Measurements from ENCODE around the gene ELMO1. TPM values are rescaled to one million over a fixed set of nuclear protein-coding genes. Genes with fewer than 3 reads are reported as not detected.

ELMO1 gene
- total and polyA plus RNA-seq, 2 experiments from 2014 or later = 19.7 to 28.7 TPM

- H2AFZ ChIP-seq = no peak overlapping the region
- H3K4me1 ChIP-seq (ENCODE audit: insufficient read depth) = no peaks in the 10 kb centered on the region
- no peaks in the 10 kb centered on the region for H4K20me1 ChIP-seq (ENCODE audit: insufficient read depth, poor library complexity, severe bottlenecking)
- H3K27me3 ChIP-seq = no peaks in the 10 kb centered on the region
- H3K9me2 ChIP-seq (replicated peaks; ENCODE audit: insufficient read depth) = no peaks in the 10 kb centered on the region
- H3K4me2 ChIP-seq = no peak overlapping the region
- no peak overlapping the region for H3K27ac ChIP-seq
- H3K79me2 ChIP-seq = no peaks in the 10 kb centered on the region
- H3K4me3 ChIP-seq = no peak overlapping the region
- 75% methylated on average over 2 of the region's 2 CpGs for WGBS (ENCODE audit: low lambda C conversion rate, missing lambda C conversion rate)
- H3K9me3 ChIP-seq (ENCODE audit: low read depth) = no peaks in the 10 kb centered on the region
- DNase-seq (ENCODE audit: low spot score) = no peak
- H3K36me3 ChIP-seq (replicated peaks; ENCODE audit: insufficient read depth, low read depth) = no peaks in the 10 kb centered on the region
- no peak for TF ChIP-seq EZH2 (IDR thresholded peaks at IDR 0.05; ENCODE audit: borderline replicate concordance)
- no peak for TF ChIP-seq EZH2phosphoT487 (IDR thresholded peaks at IDR 0.05; ENCODE audit: low read depth, severe bottlenecking, unreplicated experiment)
- no peak for TF ChIP-seq CTCF (IDR thresholded peaks at IDR 0.05; ENCODE audit: poor library complexity)
Observed at GRCh38 chr7:37160656-37161055, 288.0 kb downstream of the ELMO1 start.

- no peak for DNase-seq (ENCODE audit: low spot score)
Observed at GRCh38 chr7:37153376-37153775, 295.3 kb downstream of the ELMO1 start.

GRCh38 chr7:37151741-37152413, 296.8 kb downstream of the ELMO1 start:
- H3K4me2 ChIP-seq = no peak overlapping the region
- TF ChIP-seq CTCF (IDR thresholded peaks at IDR 0.05; ENCODE audit: poor library complexity) (no peak), EZH2 (IDR thresholded peaks at IDR 0.05; ENCODE audit: borderline replicate concordance) (no peak), EZH2phosphoT487 (IDR thresholded peaks at IDR 0.05; ENCODE audit: low read depth, severe bottlenecking, unreplicated experiment) (no peak)
- no peaks in the 10 kb centered on the region for H3K27me3 ChIP-seq
- DNase-seq (ENCODE audit: low spot score) = no peak
- no peaks in the 10 kb centered on the region for H3K9me2 ChIP-seq (replicated peaks; ENCODE audit: insufficient read depth)
- no peaks in the 10 kb centered on the region for H3K9me3 ChIP-seq (ENCODE audit: low read depth)
- no peaks in the 10 kb centered on the region for H3K4me1 ChIP-seq (ENCODE audit: insufficient read depth)
- H3K79me2 ChIP-seq = no peaks in the 10 kb centered on the region
- no peak overlapping the region for H3K4me3 ChIP-seq
- H2AFZ ChIP-seq = no peak overlapping the region
- H3K36me3 ChIP-seq (replicated peaks; ENCODE audit: insufficient read depth, low read depth) = no peaks in the 10 kb centered on the region
- H3K27ac ChIP-seq = no peak overlapping the region
- 90% methylated on average over 7 of the region's 7 CpGs for WGBS (ENCODE audit: low lambda C conversion rate, missing lambda C conversion rate)
- no peaks in the 10 kb centered on the region for H4K20me1 ChIP-seq (ENCODE audit: insufficient read depth, poor library complexity, severe bottlenecking)

More at GRCh38 chr7:37153376-37153775, 295.3 kb downstream of the ELMO1 start:
- H3K9me2 ChIP-seq (replicated peaks; ENCODE audit: insufficient read depth) = no peaks in the 10 kb centered on the region
- TF ChIP-seq CTCF (IDR thresholded peaks at IDR 0.05; ENCODE audit: poor library complexity) (no peak), EZH2 (IDR thresholded peaks at IDR 0.05; ENCODE audit: borderline replicate concordance) (no peak), EZH2phosphoT487 (IDR thresholded peaks at IDR 0.05; ENCODE audit: low read depth, severe bottlenecking, unreplicated experiment) (no peak)
- H3K27me3 ChIP-seq = no peaks in the 10 kb centered on the region
- no peak overlapping the region for H3K27ac ChIP-seq
- H3K9me3 ChIP-seq (ENCODE audit: low read depth) = no peaks in the 10 kb centered on the region
- WGBS (ENCODE audit: low lambda C conversion rate, missing lambda C conversion rate) = 80% methylated on average over 6 of the region's 6 CpGs
- no peaks in the 10 kb centered on the region for H3K36me3 ChIP-seq (replicated peaks; ENCODE audit: insufficient read depth, low read depth)
- no peak overlapping the region for H3K4me2 ChIP-seq
- H3K79me2 ChIP-seq = no peaks in the 10 kb centered on the region
- H3K4me1 ChIP-seq (ENCODE audit: insufficient read depth) = no peaks in the 10 kb centered on the region
- H4K20me1 ChIP-seq (ENCODE audit: insufficient read depth, poor library complexity, severe bottlenecking) = no peaks in the 10 kb centered on the region
- H2AFZ ChIP-seq = no peak overlapping the region
- H3K4me3 ChIP-seq = no peak overlapping the region

Measured in hepatocyte (in vitro differentiated cells).